ENCODE data around the gene ARHGAP44. TPM values are rescaled to one million over a fixed set of nuclear protein-coding genes. Genes with fewer than 3 reads are reported as not detected.

The ARHGAP44 gene
- total and polyA plus RNA-seq, 2 of the 8 experiments (the other 6 are each of a cell fraction or from before 2014, with no cell fraction given) = 6.2 to 22.2 TPM

GRCh38 chr17:12995106-12995895 is 206.0 kb downstream of the ARHGAP44 start (continued):
- TF ChIP-seq, protein P1, sequence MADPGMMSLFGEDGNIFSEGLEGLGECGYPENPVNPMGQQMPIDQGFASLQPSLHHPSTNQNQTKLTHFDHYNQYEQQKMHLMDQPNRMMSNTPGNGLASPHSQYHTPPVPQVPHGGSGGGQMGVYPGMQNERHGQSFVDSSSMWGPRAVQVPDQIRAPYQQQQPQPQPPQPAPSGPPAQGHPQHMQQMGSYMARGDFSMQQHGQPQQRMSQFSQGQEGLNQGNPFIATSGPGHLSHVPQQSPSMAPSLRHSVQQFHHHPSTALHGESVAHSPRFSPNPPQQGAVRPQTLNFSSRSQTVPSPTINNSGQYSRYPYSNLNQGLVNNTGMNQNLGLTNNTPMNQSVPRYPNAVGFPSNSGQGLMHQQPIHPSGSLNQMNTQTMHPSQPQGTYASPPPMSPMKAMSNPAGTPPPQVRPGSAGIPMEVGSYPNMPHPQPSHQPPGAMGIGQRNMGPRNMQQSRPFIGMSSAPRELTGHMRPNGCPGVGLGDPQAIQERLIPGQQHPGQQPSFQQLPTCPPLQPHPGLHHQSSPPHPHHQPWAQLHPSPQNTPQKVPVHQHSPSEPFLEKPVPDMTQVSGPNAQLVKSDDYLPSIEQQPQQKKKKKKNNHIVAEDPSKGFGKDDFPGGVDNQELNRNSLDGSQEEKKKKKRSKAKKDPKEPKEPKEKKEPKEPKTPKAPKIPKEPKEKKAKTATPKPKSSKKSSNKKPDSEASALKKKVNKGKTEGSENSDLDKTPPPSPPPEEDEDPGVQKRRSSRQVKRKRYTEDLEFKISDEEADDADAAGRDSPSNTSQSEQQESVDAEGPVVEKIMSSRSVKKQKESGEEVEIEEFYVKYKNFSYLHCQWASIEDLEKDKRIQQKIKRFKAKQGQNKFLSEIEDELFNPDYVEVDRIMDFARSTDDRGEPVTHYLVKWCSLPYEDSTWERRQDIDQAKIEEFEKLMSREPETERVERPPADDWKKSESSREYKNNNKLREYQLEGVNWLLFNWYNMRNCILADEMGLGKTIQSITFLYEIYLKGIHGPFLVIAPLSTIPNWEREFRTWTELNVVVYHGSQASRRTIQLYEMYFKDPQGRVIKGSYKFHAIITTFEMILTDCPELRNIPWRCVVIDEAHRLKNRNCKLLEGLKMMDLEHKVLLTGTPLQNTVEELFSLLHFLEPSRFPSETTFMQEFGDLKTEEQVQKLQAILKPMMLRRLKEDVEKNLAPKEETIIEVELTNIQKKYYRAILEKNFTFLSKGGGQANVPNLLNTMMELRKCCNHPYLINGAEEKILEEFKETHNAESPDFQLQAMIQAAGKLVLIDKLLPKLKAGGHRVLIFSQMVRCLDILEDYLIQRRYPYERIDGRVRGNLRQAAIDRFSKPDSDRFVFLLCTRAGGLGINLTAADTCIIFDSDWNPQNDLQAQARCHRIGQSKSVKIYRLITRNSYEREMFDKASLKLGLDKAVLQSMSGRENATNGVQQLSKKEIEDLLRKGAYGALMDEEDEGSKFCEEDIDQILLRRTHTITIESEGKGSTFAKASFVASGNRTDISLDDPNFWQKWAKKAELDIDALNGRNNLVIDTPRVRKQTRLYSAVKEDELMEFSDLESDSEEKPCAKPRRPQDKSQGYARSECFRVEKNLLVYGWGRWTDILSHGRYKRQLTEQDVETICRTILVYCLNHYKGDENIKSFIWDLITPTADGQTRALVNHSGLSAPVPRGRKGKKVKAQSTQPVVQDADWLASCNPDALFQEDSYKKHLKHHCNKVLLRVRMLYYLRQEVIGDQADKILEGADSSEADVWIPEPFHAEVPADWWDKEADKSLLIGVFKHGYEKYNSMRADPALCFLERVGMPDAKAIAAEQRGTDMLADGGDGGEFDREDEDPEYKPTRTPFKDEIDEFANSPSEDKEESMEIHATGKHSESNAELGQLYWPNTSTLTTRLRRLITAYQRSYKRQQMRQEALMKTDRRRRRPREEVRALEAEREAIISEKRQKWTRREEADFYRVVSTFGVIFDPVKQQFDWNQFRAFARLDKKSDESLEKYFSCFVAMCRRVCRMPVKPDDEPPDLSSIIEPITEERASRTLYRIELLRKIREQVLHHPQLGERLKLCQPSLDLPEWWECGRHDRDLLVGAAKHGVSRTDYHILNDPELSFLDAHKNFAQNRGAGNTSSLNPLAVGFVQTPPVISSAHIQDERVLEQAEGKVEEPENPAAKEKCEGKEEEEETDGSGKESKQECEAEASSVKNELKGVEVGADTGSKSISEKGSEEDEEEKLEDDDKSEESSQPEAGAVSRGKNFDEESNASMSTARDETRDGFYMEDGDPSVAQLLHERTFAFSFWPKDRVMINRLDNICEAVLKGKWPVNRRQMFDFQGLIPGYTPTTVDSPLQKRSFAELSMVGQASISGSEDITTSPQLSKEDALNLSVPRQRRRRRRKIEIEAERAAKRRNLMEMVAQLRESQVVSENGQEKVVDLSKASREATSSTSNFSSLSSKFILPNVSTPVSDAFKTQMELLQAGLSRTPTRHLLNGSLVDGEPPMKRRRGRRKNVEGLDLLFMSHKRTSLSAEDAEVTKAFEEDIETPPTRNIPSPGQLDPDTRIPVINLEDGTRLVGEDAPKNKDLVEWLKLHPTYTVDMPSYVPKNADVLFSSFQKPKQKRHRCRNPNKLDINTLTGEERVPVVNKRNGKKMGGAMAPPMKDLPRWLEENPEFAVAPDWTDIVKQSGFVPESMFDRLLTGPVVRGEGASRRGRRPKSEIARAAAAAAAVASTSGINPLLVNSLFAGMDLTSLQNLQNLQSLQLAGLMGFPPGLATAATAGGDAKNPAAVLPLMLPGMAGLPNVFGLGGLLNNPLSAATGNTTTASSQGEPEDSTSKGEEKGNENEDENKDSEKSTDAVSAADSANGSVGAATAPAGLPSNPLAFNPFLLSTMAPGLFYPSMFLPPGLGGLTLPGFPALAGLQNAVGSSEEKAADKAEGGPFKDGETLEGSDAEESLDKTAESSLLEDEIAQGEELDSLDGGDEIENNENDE (IDR thresholded peaks at IDR 0.05; ENCODE audit: insufficient replicate concordance, low read length) = no peak
- TF ChIP-seq, protein P2, sequence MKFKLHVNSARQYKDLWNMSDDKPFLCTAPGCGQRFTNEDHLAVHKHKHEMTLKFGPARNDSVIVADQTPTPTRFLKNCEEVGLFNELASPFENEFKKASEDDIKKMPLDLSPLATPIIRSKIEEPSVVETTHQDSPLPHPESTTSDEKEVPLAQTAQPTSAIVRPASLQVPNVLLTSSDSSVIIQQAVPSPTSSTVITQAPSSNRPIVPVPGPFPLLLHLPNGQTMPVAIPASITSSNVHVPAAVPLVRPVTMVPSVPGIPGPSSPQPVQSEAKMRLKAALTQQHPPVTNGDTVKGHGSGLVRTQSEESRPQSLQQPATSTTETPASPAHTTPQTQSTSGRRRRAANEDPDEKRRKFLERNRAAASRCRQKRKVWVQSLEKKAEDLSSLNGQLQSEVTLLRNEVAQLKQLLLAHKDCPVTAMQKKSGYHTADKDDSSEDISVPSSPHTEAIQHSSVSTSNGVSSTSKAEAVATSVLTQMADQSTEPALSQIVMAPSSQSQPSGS (IDR thresholded peaks at IDR 0.05; ENCODE audit: low read length) = no peak
- no peak for TF ChIP-seq POU5F1 (IDR thresholded peaks at IDR 0.05; ENCODE audit: low read depth, low read length)
- TF ChIP-seq CHD1 (IDR thresholded peaks at IDR 0.05; ENCODE audit: low read depth, low read length) = no peak
- TF ChIP-seq CEBPB (IDR thresholded peaks at IDR 0.05; ENCODE audit: low read depth, low read length) = no peak
- TF ChIP-seq, protein P3, sequence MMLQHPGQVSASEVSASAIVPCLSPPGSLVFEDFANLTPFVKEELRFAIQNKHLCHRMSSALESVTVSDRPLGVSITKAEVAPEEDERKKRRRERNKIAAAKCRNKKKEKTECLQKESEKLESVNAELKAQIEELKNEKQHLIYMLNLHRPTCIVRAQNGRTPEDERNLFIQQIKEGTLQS (IDR thresholded peaks at IDR 0.05; ENCODE audit: insufficient read depth, low read depth, low read length) = no peak
- no peak for TF ChIP-seq SIX5 (IDR thresholded peaks at IDR 0.05; ENCODE audit: low read depth, low read length)
- no peak for TF ChIP-seq ASH2L (IDR thresholded peaks at IDR 0.05; ENCODE audit: low read length)

Measured in H1 (cell line).